Left colon (tissue), 2 donors: Measurements from ENCODE around the gene SUSD6. TPM values are rescaled to one million over a fixed set of nuclear protein-coding genes. Genes with fewer than 3 reads are reported as not detected.

Experiments used
- ATAC-seq: fragments of 200-7000 bp; cut with Tn5 transposase; one replicate; pipeline ENCODE4 v1.9.1; 2020; ENCODE audit warnings: mild to moderate bottlenecking, moderate library complexity
- DNase-seq, 2 donors: peaks; one replicate each; pipeline ENCODE4 v3.0.0-alpha.2; 2020
- intact Hi-C, 2 donors: fragments of 100-400 bp; cut with DNase I in 1 of 2; cut with micrococcal nuclease in 1 of 2; formaldehyde crosslinking; loops; one replicate each; pipeline versions ENCODE4 v1.11.2 to v1.14.0; 2022; cut with DNase I, micrococcal nuclease
- total RNA-seq, 2 donors: library from RNA; stranded (reverse); fragmentation: NEBNext Ultra II Directional; extraction: Animal tissue kit (Norgen Biotek cat#: 25700); gene quantifications; one replicate each; pipeline ENCODE4 v1.2.1, GENCODE V29; 2021
- donor health status: DM: no; HTN: no; CAD: no.
- donor health status: DM: yes; HTN: yes; CAD: no.

Gene SUSD6
- total RNA-seq, 2 donors from 2014 or later: 73.8 to 98.9 TPM

DNA sequence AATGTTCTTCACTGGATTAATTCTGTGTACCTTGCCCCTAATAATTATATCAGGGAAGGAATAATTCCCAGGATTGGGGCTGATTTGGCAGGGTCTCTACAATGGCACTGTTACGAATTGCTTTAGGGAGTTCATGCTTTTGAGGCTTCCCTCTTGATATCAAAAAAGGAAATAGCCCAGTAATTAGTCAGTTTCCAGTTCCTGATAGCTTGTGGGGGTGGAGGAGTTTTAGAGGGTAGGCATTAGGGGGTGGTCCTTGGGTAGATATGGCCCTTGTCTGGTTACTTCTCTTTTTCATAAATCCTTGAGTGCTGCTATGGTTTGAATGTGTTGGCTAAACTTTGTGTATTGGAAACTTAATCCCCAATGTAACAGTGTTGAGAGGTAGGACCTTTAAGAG, 149.4 kb downstream of the SUSD6 start:
- no peak for ATAC-seq
- intact Hi-C loops: no loop called here
- no peak for DNase-seq

DNA sequence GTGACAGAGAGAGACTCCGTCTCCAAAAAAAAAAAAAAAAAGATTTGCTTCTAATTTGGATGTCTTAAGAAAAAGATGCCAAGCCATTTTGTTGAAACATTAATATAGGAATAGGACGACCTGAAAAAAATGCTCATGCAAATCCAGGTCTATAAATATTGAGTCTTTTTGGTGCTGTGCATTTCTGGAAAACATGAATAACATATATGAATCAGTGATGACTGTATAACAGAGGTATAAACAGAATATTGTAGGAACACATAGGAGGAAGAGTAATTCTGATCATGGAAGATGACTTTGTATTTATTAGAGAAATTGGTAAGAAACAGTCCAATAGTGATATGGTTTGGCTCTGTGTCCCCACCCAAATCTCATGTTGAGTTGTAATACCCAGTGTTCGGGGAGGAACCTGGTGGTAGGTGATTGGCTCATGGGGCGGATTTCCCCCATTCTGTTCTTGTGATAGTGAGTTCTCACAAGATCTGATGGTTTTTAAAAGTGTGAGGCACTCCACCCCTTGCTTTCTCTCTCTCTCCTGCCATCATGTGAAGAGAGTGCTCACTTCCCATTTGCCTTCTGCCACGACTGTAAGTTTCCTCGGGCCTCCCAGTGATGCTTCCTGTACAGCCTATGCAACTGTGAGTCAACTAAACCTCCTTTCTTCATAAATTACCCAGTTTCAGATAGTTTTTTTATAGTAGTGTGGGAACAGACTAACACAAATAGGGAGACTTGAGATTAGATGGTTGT, 152.5 kb downstream of the SUSD6 start:
- no peak for ATAC-seq
- intact Hi-C loops: no loop called here
- no peak for DNase-seq

Other genes with a start within 250 kb of the SUSD6 start
- 100 to 1,000 TPM in 1 of 2 donors, 10 to 100 TPM in 1; 99.8 to 119 TPM for gene ERH, start 213.3 kb upstream of the SUSD6 start, total RNA-seq
- 10 to 100 TPM; 80.7 to 84.5 TPM for gene SLC39A9, start 212.9 kb upstream of the SUSD6 start, total RNA-seq
- gene PLEKHD1, start 126.9 kb upstream of the SUSD6 start, total RNA-seq: under 1 TPM; 0.14 to 0.18 TPM
- gene CCDC177, start 36.7 kb upstream of the SUSD6 start, total RNA-seq: not detected
- 100 to 1,000 TPM; 315 to 316 TPM for gene SRSF5, start 155.5 kb downstream of the SUSD6 start, total RNA-seq
- gene SLC10A1, start 185.6 kb downstream of the SUSD6 start, total RNA-seq: not detected